HG03139 (cell line): Measurements from ENCODE around the gene GLMP.
"Not testable (repeated sequence)": the region's sequence is repeated elsewhere in the genome, so short reads cannot be mapped to it uniquely, and the experiment has no call there.

Source experiments
- ATAC-seq: cut with Tn5 transposase; IDR thresholded peaks from one replicate; pipeline ENCODE4 v1.9.1; 2021; ENCODE audit not compliant: unreplicated experiment

GLMP gene, protein sequence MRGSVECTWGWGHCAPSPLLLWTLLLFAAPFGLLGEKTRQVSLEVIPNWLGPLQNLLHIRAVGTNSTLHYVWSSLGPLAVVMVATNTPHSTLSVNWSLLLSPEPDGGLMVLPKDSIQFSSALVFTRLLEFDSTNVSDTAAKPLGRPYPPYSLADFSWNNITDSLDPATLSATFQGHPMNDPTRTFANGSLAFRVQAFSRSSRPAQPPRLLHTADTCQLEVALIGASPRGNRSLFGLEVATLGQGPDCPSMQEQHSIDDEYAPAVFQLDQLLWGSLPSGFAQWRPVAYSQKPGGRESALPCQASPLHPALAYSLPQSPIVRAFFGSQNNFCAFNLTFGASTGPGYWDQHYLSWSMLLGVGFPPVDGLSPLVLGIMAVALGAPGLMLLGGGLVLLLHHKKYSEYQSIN

DNA sequence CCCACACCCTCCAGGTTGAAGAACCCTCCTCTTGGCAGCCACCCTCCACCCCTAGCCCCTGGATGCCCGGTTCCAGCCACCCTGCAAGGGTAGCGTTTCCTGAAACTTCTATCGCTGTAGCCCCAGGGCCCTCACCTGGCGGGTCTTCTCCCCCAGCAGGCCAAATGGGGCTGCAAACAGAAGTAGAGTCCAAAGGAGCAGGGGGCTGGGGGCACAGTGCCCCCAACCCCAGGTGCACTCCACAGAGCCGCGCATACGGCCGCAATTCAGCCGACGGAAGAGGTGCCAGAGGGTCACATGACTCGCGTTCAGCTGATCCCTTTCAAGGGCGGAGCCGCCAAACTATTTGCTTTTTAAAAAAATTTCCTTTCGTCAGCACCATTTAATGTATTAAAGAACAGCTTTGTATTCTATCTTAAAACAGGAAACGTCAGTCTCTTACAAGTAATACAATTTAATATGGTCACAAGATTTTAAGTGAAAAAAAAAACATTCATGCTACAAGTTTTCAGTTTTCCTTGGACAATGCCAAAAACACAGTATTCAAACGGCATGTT, at the start of gene GLMP:
Gene GLMP, minus strand, starts transcription at position 289 of the 557 bp plus-strand sequence. Its CDS starts 34 bp downstream, at position 255.
- ATAC-seq, result no peak

DNA sequence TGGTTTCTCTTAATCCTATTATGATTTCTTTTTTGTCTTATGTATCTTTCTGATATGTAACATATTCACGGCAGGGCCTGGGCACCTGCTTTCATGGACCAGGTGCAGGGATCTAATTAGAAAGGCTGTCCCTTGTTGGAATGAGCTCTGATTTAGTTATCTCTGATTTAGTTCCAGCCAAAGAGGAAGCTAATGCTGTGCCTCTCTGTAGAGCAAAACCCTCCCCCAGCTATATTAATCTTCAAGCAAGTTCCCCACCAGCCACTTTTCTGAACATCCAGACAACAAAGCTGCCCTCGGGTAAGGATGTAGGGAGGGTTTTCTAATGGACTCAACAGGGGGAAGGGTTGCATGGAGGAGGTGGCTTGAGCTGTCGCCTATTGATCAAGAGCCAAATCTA, 48.9 kb upstream of the GLMP start:
- ATAC-seq, result no peak

DNA sequence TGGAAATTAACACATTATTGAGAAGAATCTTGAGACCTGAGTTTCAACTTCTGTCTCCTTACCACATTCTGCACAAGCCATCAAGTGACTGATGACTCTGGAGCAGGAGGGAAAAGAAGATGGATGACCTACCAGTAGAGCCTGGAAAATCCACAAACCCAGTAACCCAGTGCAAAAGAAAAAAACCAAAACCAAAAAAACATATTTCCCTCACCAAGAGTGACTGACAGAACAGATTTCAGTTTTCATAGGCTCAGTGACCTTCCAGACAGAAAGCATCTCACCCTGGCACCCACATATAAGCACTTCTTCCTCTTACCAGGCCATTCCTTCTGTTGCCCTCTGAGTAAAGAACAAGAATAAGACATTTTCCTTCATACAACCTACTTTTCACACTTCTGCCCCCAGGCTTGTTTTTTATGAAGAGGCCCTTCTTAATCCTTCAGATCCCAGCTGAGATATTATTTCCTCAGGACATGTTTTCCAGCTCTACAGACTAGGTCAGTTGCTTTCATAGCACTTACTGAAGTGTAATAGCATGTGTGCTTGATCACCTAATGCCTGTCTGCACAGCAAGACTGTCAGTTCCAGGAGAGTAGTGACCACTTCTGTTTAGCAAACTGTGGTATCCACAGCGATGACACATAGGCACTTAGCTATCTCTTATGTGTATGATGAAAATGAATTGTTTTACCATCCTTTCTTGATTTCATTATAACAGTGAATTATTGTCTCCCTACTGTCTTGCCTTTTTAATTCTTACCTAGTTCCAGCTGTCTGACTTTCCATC, 46.9 kb upstream of the GLMP start:
- ATAC-seq, result no peak

DNA sequence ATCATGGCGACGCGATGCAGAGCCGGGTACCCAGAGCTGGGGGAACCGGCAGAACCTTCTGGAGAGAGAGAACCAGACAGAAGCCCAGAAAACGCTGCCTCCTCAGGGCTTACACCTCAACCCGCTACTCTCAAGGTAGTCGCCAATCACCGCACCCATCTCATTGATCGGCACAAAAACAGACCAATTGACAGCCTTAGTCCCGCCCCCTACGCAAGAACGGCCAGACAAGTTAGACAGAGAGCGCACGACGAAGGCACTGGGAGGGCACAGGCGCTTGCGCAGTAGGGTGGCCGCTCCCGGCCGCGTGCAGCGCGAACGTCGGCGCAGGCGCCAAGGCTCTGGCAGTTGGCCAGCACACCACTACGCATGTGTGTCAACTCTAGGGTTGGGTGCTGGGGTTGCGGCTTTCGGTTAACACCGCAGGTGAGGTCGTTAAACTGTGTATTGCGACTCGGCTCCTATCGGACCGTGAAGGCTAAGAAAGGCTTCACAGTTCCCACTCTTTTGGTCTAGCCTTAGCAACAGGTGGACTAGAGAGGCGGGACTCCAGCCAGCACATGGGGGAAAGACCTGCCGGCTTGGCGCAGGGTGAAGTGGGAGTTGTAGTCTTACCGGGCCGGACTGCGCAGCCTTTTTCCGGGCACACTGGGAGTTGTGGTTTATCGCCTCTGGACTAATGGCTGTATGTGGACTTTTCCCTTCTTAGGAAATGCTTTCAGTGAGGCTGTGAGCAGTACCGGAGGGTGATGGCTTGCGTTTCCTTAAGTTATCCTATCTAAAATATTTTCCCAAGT, 42.9 kb upstream of the GLMP start, which contains the start of the genes CCT3 and TSACC:
Gene CCT3, minus strand, starts transcription at position 113 of the 797 bp plus-strand sequence. Its CDS starts 108 bp downstream, at position 5.
Gene TSACC, plus strand, starts transcription at position 347 of the 797 bp plus-strand sequence. CDS start 1,232 bp downstream, outside the sequence.
- peak; percentile 86 for ATAC-seq

DNA sequence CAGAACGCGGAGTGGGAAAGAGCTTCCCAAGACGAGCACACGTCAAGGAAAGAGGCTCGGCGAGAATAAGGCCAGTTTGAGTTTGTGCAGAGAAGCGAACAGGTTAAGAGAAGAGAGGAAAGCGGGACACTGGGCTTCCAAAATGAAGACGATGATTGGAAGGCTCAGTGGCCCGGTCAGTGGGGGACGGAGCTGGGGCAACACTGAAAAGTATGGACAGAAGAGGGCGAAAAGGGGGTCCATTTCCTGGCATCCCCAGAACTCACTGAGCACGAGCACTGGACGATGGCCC, 42.4 kb upstream of the GLMP start:
- no peak for ATAC-seq

DNA sequence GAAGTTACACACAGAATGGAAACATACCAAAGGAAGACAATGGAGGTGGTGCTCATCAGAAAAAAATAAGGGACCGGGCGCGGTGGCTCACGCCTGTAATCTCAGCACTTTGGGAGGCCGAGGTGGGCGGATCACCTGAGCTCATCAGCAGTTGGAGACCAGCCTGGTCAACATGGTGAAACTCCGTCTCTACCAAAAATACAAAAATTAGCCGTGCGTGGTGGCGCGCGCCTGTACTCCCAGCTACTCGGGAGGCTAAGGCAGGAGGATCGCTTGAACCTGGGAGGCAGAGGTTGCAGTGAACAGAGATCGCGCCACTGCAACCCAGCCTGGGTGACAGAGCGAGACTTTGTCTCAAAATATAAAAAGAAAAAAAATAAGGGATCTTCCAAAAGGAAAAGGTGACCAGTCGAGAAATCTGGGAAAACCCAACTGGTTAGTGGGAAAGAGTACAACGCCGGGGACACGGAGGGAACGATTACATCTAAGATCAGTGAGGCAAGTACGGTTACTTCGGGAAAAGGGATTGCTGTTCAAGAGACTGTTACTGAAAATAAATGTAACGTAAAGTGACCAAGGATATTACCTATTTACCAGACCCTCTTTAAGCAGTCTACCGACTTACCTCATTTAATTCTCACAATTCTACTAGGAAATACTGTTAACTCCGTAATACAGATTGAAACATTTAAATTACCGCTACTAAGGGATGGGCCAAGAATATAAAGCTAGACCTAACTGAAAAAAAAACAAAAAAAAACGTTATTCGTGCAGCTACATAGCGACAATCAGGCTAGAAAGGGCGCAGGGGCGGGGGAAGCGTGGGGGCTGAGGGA, 41.8 kb upstream of the GLMP start:
- ATAC-seq, result no peak

DNA sequence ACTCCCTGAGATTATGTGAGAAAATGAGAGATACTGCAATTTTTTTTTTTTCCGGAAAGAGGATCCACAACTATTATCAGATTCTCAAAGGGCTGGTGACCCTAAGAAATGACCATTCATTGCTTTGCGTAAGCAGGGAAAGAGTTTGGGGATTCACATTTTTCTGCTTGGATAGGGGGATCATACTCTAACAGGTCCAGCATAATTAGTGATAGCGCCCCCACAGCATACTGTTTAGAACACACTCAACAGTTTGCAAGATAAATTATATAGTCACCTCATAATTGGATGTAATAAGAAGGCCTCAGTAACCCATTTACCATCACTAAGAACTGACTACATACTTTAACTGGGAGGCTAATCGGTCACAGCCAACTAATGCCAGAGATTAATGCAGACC, 40.8 kb upstream of the GLMP start:
- no peak for ATAC-seq

DNA sequence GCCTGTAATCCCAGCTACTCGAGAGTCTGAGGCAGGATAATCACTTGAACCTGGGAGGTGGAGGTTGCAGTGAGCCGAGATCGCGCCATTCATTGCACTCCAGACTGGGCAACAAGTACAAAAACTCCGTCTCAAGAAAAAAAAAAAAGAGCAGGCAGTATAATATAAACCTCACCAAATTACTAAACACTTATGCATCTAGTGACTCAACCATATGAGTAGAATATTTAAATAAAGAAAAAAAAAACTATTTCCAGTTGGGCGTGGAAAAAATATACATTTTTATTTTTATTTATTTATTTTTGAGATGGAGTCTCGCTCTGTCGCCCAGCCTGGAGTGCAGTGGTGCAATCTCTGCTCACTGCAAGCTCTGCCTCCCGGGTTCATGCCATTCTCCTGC, 27.7 kb upstream of the GLMP start:
- not testable (repeated sequence) for ATAC-seq

DNA sequence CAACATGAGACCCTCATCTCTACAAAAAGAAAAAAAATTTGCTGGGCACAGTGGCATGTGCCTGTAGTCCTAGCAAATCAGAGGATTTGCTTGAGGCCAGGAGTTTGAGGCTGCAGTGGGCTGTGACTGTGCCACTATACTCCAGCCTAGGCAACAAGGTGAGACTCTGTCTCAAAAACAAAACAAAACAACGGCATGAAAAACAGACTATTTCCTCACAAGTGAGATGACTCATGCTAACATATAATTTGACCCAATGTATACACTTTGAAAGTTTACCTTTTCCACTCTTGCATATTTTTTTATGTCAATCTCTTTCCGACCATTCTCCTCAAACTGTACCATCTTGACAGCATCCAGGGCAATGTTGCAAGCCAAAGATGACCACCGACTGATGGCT, 25.1 kb upstream of the GLMP start:
- ATAC-seq, result no peak

DNA sequence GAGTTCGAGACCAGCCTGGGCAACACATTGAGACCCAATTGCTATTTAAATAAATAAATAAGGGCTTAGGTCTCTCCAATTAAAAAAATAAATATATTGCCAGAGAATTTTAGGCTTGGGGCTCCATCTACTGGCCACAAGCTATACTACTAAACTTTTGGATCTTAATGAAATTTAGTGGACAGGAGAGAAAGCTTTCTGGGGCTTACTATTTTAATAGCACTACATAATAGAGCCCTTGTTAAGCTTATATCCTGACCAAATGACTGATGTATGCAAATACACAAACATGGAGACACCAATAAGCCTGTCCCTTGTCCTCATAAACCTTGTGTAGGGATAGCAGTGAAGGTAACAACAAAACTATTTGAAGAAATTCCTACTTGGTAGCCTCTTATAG, 24.2 kb upstream of the GLMP start:
- no peak for ATAC-seq

DNA sequence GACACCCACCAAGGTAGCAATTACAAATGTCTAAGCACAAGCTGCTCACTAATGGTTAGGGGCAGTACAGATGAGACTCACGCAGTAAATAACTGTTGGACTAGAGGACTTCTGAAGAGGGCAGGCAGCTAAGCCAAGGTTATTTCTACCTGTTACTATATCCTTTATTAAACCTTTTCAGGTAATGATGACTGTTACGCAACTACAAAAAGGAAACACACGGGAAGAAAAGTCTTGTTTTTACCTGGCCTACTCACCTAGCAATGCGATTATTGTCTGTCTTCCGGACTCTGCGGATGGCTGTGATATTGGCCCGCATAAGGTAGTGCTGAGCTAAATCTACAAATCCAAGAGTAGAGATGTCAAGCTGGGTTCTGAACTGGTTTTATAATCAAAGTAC, 21.4 kb upstream of the GLMP start:
- no peak for ATAC-seq

DNA sequence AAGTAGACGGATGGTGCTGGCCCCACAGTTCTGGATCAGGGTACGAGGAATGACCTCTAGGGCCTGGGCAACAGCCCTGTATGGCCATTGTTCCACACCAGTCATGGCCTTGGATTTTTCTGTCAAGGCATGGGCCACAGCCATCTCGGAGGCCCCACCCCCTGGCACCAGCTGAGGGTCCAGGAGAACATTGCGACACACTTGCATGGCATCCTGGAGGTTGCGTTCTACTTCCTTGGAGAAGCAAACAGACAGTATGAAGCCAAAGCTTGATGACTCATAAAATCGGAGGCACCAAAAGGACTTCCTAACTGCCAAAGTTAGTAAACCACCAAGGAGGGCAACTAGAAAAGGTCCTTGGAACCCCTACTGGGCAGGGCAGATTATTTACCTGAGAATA, 15.5 kb upstream of the GLMP start:
- ATAC-seq, result no peak

DNA sequence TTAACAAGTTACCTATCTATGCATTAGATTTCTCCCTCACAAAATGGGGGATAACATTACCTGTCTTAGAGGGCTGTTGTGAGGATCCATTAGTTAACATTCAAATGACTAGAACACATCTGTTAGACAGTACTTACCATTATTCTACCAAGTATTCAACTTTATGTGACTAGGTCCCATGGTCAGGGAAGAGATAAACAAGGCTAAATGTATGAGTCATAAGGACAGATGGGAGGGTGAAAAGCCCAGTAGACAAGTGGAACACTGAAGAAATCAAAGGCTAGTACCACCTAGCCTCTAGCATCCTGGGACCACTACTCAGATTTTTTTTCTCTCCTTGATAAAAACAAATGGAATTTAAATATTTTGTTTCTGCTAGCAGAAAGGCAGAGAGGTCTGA, 12.6 kb upstream of the GLMP start:
- no peak for ATAC-seq

DNA sequence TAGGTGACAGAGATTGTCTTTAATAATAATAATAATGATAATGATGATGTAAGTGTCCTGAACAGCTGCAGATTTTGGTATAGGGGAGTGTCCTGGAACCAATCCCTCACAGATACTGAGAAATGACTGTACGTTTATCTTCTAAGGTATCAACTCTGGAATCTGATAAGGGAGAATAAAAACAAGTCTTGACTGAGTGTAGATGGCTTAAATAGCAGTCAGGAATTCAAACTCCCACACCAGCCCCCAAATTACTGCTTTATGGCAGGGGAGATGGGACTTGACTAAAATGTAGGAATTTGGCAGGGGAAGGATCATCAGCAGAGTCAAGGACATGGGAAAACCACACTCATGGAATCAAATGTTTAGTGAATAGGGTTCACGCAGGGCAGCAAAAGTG, 9.7 kb upstream of the GLMP start:
- ATAC-seq, result no peak

DNA sequence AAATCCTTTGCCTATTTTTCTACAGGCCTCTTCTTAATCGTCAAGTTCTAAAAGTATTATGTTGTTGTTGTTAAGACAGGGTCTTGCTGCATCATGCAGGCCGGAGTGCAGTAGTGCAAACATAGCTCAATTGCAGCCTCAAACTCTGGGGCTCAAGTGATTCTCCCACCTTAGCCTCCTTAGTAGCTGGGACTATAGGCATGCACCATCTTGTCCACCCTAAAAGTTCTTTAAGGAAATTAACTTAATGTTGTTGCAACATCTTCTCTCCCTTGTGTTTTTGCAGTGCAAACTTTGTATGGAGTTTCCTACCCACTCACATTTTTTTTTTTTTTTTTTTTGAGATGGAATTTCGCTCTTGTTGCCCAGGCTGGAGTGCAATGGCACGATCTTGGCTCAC, 7.8 kb upstream of the GLMP start:
- ATAC-seq, result no peak

DNA sequence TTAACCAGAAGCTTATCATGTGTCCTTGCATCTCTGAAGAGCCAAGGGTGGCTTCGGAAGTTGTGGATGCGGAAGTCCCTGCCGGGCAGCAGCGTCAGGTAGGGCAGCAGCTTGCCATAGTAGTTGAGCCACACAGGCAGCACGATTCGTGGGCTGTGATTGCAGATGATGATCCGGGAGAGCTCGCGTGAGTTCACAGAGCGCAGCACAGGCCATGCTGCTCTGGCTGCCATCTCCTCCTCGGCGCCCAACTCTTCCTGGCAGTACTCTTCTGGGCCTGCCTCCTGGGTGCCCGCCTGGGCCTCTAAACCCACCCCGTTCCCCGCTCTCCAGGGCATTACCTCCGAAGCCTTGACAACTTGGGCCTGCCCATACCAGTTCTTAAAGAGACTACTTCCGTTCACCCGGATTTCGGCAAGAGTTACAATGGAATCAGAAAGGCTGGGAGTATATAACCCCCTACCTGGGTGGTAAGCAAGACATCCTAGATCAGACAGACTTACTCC, 3.4 kb upstream of the GLMP start, which contains the start of gene VHLL:
Gene VHLL, minus strand, starts transcription at position 456 of the 506 bp plus-strand sequence. Its CDS starts 118 bp downstream, at position 338.
- no peak for ATAC-seq

DNA sequence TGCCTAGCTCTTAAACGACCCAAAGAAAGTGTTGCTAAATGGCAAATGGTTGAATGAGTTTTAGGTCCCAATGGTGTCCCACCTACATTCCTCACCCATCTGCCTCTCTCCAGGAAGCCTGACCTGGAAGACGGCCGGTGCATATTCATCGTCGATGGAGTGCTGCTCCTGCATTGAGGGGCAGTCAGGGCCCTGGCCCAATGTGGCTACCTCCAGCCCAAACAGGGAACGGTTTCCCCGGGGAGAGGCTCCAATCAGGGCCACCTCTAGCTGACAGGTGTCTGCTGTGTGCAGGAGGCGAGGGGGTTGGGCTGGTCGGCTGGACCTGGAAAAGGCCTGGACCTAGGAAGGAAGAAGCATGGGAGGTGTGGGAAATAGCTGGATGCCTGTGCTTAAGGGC, 1.6 kb downstream of the GLMP start:
- ATAC-seq, result no peak

DNA sequence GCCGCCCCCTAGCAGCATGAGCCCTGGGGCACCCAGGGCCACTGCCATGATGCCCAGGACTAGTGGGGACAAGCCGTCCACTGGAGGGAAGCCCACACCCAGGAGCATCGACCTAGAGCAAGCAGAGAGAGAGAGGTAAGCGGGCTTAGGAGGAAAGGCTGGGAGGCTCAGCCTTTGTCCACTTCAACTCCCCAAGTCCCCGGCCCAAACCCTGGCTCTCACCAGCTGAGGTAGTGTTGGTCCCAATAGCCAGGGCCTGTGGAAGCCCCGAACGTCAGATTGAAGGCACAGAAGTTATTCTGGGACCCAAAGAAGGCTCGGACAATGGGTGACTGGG, 2.4 kb downstream of the GLMP start:
- ATAC-seq, result no peak

DNA sequence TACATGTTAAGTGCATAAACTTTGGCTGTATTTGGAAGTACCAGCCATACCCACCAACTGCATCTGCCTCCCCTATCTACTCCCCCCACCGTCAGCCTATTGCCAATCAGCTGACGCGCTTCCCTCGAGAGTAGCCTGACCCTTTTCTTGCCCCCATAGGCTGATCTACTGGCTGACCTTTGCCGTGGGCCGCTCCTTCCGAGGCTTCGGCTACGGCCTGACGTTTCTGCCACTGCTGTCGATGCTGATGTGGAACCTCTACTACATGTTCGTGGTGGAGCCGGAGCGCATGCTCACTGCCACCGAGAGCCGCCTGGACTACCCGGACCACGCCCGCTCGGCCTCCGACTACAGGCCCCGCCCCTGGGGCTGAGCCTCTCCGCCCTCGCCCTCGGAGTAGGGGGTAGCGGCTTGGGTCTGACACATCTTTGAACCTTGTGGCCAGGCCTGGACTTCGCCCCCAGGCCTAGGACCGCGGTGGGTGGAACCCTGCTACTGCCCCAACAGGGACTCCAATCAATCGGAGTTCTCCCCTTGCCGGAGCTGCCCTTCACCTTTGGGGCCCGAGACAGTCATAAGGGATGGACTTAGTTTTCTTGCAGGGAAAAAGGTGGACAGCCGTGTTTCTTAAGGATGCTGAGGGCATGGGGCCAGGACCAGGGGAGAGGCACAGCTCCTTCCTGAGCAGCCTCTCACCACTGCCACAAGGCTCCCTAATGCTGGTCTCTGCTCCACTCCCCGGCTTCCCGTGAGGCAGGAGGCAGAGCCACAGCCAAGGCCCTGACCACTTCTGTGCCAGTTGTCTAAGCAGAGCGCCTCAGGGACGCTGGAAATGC, 4.0 kb downstream of the GLMP start:
- ATAC-seq, result no peak
